Stimulated activated CD4-positive, alpha-beta T cell treated with anti-CD3 and anti-CD28 coated beads, Interleukin-1b, Interleukin-23, amount 100 ng/mL, for 24 hours (primary cell): Measurements from ENCODE around the gene SERTAD3.
"Not testable (repeated sequence)": the region's sequence is repeated elsewhere in the genome, so short reads cannot be mapped to it uniquely, and the experiment has no call there.

Experiments used
- DNase-seq, 4 experiments: peaks; one replicate each; pipeline ENCODE4 v3.0.0-alpha.2; 2020; ENCODE audit warnings: low read depth in 4 of 4, low spot score in 1 of 4

Gene SERTAD3

GRCh38 chr19:40411125-40411842, 32.9 kb downstream of the SERTAD3 start:
- no peak for DNase-seq

- no peak for DNase-seq
These were observed 34.1 kb downstream of the SERTAD3 start for GRCh38 chr19:40410030-40410389.

GRCh38 chr19:40408598-40408925, 35.6 kb downstream of the SERTAD3 start:
- DNase-seq: not testable (repeated sequence)

GRCh38 chr19:40407714-40408597, 36.2 kb downstream of the SERTAD3 start:
- DNase-seq: no peak

GRCh38 chr19:40403262-40403984, 40.7 kb downstream of the SERTAD3 start:
- DNase-seq: peak; percentile 37 to 85 (median 62)

- no peak for DNase-seq
These were observed 43.6 kb downstream of the SERTAD3 start for GRCh38 chr19:40400559-40400958.

GRCh38 chr19:40398417-40399131, 45.6 kb downstream of the SERTAD3 start:
- DNase-seq: peak in 3 of 4 experiments; percentile 22 to 56 (median 48)

- DNase-seq: no peak
These were observed 46.6 kb downstream of the SERTAD3 start for GRCh38 chr19:40397568-40397906.

- no peak for DNase-seq
These were observed 47.1 kb downstream of the SERTAD3 start for GRCh38 chr19:40396886-40397567.

GRCh38 chr19:40395956-40396355, 48.2 kb downstream of the SERTAD3 start:
- no peak for DNase-seq

GRCh38 chr19:40394816-40395210, 49.3 kb downstream of the SERTAD3 start:
- DNase-seq: no peak

- no peak for DNase-seq
These were observed 50.0 kb downstream of the SERTAD3 start for GRCh38 chr19:40393894-40394815.

- DNase-seq: no peak
These were observed 51.1 kb downstream of the SERTAD3 start for GRCh38 chr19:40392894-40393517.

GRCh38 chr19:40392123-40392522, 52.0 kb downstream of the SERTAD3 start:
- DNase-seq: no peak
